Measurements from ENCODE around the gene ACOXL.

DNA sequence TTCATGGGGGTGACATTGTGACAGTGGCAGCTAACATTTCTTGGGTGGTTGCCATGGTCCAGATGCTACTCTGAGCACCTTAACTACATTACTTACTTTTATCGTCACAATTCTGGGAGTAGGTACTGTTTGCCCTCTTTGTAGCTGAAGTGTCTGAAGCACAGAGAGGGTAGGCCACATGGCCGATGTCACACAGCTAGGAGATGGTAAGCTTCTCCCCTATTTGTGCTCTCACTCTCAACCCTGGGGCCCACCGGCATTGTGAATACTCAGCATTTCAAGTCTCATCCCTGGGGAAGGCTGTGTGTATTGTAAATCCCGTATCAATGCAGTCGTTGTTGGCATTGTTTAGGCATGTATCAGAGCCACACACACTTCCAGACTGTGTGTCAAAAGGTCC lies 136.6 kb downstream of the ACOXL start:
- TF ChIP-seq SIRT6 (IDR thresholded peaks at IDR 0.05; ENCODE audit: low read depth, low read length) (no peak), KLF1 (tag; IDR thresholded peaks at IDR 0.05) (no peak), POLR2AphosphoS5 (IDR thresholded peaks at IDR 0.05; ENCODE audit: control insufficient read depth, insufficient read depth, low read depth, low read length) (no peak), FOXK2 (conservative IDR thresholded peaks at IDR 0.05 in 1 of 2, IDR thresholded peaks at IDR 0.05 in 1 of 2; ENCODE audit: low read depth in 2 of 2) (no peak)
- TF ChIP-seq, protein P1, sequence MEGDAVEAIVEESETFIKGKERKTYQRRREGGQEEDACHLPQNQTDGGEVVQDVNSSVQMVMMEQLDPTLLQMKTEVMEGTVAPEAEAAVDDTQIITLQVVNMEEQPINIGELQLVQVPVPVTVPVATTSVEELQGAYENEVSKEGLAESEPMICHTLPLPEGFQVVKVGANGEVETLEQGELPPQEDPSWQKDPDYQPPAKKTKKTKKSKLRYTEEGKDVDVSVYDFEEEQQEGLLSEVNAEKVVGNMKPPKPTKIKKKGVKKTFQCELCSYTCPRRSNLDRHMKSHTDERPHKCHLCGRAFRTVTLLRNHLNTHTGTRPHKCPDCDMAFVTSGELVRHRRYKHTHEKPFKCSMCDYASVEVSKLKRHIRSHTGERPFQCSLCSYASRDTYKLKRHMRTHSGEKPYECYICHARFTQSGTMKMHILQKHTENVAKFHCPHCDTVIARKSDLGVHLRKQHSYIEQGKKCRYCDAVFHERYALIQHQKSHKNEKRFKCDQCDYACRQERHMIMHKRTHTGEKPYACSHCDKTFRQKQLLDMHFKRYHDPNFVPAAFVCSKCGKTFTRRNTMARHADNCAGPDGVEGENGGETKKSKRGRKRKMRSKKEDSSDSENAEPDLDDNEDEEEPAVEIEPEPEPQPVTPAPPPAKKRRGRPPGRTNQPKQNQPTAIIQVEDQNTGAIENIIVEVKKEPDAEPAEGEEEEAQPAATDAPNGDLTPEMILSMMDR (IDR thresholded peaks at IDR 0.05 in 2 of 3, conservative IDR thresholded peaks at IDR 0.05 in 1 of 3; ENCODE audit: insufficient read depth in 2 of 3, low read depth in 1 of 3, low read length in 3 of 3), result no peak

Measured in K562 (cell line).